NB4 (cell line): Measurements from ENCODE around the gene LMTK3.

Experiments used
- POLR2A ChIP-seq: IDR thresholded peaks from 2 replicates; pipeline ENCODE4 v1.6.1; 2011; ENCODE audit warnings: mild to moderate bottlenecking; ENCODE audit not compliant: insufficient read length; ENCODE audit errors: extremely low read depth
- TF ChIP-seq, protein P1 (sequence below): IDR thresholded peaks from one replicate; pipeline ENCODE4 v1.5.1; 2012; ENCODE audit warnings: low read depth, low read length
- TF ChIP-seq, protein P2 (sequence below): IDR thresholded peaks from 2 replicates; pipeline ENCODE4 v1.6.1; 2011; ENCODE audit warnings: low read depth, low read length

DNA sequence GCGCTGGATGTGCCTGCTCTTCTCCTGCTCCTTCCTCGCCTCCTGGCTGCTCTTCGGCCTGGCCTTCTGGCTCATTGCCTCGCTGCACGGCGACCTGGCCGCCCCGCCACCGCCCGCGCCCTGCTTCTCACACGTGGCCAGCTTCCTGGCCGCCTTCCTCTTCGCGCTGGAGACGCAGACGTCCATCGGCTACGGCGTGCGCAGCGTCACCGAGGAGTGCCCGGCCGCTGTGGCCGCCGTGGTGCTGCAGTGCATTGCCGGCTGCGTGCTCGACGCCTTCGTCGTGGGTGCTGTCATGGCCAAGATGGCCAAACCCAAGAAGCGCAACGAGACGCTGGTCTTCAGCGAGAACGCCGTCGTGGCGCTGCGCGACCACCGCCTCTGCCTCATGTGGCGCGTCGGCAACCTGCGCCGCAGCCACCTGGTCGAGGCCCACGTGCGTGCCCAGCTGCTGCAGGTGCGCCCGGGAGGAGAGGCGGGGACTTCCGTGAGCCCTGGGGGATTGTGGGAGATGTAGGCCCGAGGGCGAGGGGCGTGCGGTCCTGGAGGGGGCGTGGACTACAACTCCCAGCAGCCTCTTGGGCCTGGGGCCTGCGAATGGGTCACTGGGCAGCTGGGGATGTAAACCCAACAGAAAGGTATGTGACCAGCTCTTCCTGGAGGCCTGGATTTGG is 49.5 kb downstream of the LMTK3 start:
- TF ChIP-seq POLR2A: no peak
- TF ChIP-seq, protein P1, sequence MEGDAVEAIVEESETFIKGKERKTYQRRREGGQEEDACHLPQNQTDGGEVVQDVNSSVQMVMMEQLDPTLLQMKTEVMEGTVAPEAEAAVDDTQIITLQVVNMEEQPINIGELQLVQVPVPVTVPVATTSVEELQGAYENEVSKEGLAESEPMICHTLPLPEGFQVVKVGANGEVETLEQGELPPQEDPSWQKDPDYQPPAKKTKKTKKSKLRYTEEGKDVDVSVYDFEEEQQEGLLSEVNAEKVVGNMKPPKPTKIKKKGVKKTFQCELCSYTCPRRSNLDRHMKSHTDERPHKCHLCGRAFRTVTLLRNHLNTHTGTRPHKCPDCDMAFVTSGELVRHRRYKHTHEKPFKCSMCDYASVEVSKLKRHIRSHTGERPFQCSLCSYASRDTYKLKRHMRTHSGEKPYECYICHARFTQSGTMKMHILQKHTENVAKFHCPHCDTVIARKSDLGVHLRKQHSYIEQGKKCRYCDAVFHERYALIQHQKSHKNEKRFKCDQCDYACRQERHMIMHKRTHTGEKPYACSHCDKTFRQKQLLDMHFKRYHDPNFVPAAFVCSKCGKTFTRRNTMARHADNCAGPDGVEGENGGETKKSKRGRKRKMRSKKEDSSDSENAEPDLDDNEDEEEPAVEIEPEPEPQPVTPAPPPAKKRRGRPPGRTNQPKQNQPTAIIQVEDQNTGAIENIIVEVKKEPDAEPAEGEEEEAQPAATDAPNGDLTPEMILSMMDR: no peak
- TF ChIP-seq, protein P2, sequence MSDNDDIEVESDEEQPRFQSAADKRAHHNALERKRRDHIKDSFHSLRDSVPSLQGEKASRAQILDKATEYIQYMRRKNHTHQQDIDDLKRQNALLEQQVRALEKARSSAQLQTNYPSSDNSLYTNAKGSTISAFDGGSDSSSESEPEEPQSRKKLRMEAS: no peak
